GM18867 (cell line): Measurements from ENCODE around the gene EFHC2.
A peak's percentile ranks its signal among the peaks of the same experiment; 100 is the strongest.
"Not testable (repeated sequence)": the region's sequence is repeated elsewhere in the genome, so short reads cannot be mapped to it uniquely, and the experiment has no call there.

ENCODE experiments used
- ATAC-seq: cut with Tn5 transposase; IDR thresholded peaks from one replicate; pipeline ENCODE4 v1.9.1; 2021; ENCODE audit warnings: mild to moderate bottlenecking, moderate library complexity; ENCODE audit not compliant: unreplicated experiment

Gene EFHC2

DNA sequence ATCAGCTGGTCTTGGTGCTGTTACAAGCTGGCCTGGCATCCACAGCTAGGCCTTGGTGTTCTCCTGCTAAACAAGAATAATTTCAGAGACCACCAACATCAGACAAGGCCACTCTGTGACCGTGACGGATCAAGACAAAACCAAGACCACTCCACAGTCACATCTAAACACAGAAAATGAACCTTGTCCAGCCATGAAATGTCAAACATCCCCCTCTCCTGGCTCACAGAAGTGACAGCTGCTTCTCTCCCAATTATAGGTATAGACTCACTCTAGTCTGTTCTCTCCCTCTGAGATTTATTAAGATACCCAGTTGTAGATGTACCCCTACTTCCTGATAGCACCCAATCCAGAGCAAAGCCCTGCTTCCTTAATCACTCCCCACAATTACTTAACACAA, 40.4 kb downstream of the EFHC2 start:
- ATAC-seq: no peak

DNA sequence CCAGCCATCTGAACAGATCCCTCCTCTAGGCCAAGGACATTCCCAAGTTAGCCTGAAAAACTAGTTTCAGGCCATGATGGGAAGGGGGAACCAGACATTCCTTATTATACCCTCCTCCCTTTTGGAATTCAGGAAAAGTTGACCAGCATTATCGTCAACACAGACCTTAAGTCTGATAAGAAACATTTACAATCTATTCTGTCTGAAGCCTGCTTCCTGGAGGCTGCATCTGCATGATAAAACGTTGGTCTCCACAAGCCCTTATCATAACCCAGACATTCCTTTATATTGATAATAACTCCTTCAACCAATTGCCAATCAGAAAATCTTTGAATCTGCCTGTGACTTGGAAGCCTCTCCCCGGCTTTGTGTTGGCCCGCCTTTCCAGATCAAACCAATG, 44.3 kb downstream of the EFHC2 start:
- no peak for ATAC-seq

DNA sequence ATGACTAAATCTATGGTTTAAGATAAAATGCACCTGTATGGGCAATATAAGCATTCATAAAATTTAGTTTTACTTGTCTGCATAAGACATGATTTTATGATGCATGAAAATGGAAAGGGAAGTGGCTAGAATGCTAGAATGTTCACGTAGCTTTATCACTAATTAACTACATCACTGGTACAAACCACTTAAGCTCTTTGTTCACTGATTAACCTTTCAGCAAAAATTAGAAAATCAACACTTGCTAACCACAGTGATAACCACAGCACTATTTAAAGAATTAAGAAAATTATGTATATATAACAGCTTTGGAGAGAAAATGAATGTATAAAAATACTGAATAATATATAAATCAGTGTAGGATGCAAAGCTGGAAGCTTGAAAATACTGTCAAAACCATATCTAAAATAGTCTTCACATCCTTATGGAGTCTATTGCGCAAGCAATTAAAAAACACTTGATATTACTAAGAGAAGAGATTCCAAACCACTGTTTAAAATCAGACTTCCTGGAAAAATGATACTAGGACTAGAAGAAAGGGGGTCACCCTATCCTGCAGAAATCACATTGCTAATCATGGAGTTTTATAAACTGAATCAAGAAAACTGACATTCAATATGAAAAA, 51.9 kb downstream of the EFHC2 start:
- ATAC-seq: peak; percentile 80

GRCh38 chrX:44290718-44291117, 52.8 kb downstream of the EFHC2 start:
- no peak for ATAC-seq

GRCh38 chrX:44282753-44283152, 60.7 kb downstream of the EFHC2 start:
- ATAC-seq: no peak

DNA sequence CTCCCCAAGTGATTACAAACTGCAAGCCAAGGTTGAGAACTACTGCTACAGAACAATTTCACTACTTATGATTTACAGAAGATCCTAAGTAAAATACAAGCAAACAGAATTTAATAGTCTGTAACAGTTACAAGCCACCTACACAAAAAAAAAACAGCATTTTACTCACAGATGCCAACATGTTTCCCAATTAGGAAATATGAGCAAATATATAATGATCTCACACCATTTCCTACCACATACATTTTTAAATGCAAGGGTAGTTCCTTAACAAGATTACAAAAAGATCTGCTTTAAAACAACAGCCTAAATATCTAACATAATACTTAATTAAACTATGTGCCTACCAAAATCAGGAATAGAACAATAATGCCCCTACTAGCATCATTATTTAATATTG, 63.4 kb downstream of the EFHC2 start:
- ATAC-seq: no peak

- no peak for ATAC-seq
Observed at GRCh38 chrX:44274096-44274495, 69.4 kb downstream of the EFHC2 start.

DNA sequence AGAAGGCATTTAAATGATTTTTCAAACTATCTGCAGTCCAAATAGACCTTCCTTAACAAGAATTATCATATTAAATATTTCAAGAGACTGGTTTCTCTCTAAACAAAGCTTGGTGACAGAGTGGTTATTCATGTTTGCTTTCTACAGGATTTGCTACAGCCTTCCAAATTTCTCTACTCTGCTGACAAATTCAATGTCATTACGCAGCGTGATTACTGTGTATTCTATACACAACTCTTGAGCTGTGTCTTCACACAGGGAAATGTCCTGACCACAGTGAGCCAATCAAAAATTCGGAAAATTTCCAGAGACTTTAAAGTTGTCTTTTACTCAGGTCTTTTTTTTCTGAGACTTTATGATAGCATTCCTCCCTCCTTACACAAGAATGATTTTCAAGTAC, 75.6 kb downstream of the EFHC2 start:
- no peak for ATAC-seq

DNA sequence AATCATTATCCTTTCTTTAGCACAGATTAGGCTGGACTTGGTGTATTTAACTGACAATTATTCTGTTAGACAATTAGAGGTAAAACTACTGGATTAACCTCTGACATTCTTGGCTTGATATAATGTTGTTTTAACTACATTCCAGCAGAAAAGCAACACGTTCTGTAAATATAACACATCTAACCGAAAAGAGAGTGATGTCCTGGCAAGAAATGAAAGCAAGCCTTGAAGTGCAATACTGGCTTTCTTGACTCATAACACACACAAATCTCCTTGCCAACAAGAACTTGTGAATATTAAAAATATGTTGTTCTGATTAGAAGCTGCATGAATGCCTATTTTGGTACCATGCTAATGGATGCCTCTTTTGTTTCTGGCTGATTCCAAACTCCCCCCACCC, 76.4 kb downstream of the EFHC2 start:
- no peak for ATAC-seq

DNA sequence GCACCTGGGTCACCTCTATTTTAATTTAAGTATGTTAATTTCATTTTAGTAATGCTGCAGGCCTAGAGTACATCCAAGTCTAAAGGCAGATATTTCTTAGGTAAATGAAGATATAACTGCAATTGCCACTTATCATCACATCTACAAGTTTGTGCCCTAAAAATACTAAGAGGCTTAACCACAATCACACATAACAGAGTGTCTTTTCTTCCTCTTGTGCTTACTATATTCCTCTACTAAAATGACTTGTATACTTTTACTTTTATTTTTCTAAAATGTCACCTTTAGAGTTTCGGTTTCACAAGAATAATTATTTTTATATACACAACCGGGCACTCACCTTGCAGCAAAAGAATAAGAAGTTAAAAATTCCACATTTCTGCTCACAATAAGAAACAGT, 77.9 kb downstream of the EFHC2 start:
- peak; percentile 73 for ATAC-seq

GRCh38 chrX:44264936-44265335, 78.5 kb downstream of the EFHC2 start:
- ATAC-seq: no peak

- ATAC-seq: no peak
Observed at GRCh38 chrX:44261286-44261685, 82.2 kb downstream of the EFHC2 start.

GRCh38 chrX:44260609-44261008, 82.9 kb downstream of the EFHC2 start:
- no peak for ATAC-seq

GRCh38 chrX:44255742-44256141, 87.7 kb downstream of the EFHC2 start:
- ATAC-seq: not testable (repeated sequence)

GRCh38 chrX:44253575-44253942, 89.9 kb downstream of the EFHC2 start:
- ATAC-seq: no peak

- peak; percentile 93 for ATAC-seq
Observed at GRCh38 chrX:44252688-44253574, 90.5 kb downstream of the EFHC2 start.

- no peak for ATAC-seq
Observed at GRCh38 chrX:44247468-44247867, 96.0 kb downstream of the EFHC2 start.

DNA sequence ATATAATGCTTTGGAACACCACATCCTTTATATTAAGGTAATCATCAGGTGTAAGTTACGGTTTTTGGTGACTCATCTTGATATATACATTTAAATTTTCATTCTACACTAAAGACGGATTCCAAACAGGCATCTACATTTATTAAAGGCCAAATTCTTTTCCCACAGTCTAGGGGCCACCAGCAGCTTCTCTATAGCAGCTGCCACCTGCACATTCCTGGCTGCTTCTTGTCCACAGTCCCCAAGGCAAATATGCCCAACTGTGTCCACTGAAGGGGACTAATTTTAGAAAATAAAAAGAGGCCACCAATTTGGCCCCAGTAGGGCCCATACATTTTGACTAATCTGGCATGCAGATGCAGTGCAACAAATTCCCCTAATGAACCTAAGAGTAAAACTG, 96.6 kb downstream of the EFHC2 start:
- ATAC-seq: no peak

DNA sequence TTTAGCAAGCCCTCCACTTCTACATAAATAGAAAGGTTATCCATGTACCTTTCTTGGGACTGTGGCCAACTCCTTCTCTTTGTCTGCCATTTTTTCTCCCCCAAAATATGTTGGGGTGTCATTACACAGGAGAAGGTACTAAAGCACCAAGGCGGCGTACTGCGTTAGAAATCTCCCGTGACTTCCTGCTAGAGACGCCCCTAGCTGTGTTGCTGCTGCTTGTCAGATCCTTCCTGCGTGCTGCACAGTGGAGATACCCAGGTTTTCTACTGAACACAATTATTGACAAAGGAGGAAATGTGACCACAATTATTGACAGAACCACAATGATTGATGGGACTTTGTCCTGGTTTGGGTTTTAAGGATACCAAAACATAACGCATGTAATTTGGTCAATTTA, 97.7 kb downstream of the EFHC2 start:
- no peak for ATAC-seq

DNA sequence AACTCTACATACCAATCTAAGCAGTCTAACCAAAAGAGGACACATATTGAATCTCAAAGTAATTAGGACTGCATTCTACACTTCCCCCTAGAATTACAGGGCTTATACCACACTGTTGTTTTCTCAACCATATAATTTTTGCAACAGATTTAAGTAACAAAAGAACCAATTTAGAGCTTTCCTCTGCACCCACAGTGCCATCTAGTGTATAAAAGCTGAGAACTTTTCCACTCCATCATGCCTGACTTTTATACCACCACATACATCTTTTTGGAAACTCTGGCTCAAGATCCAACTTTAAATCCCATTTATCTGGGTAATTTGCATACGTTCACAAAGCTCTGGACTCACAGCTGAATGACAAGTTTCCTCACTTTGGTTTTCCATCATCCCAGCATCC, 99.5 kb downstream of the EFHC2 start:
- no peak for ATAC-seq

DNA sequence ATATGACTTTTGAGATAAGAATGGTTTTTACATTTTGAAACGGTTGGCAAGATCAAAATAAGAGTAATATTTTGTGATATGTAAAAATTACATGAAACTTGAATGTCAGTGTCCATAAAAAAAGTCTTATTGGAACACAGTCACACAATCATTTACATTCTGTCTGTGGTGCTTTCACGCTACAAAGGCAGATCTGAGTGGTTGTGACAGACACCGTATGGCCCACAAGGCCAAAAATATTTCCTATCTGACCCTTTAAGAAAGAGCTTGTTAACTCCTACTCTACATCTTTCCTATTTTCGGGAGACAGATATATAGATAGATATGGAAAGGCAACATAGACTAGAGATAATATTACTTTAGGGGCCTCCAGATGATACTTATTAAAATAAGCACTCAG, 101.9 kb downstream of the EFHC2 start:
- no peak for ATAC-seq

DNA sequence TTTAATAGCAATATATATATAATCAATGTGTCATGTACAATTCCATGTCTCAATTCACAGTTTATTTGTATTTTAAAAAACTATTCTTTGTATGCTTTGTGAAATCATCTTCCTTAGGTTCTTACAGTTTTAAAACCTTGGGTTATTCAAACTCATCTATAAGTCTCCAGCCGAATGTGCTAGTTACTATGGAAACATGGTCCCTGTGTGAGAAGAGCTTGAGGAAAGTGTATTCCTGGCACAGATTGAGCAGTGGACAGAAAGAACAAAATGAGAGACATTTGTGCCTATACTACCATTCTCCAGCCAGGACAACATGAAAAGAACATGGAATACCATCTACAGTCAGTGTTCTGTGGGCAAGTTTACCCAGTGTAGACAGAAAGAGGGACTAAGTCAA, 103.4 kb downstream of the EFHC2 start:
- ATAC-seq: no peak

DNA sequence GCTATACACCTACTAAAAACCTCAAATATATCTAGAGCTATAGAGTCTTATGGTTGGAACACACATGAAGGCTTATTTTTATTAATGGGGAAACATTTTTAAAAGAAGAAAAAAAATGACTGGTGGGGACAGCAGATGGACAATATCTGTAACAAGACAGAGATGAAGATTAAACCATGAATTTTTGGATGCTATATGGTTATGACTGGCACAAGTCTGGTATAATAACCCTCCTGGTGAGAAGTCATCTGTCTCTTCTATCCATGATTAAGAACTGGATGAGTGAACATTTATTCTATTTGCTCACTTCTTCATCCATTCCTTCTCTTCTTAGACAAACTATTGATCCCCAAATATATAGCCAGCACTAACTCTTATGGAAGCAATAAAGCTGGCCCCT, 104.4 kb downstream of the EFHC2 start:
- ATAC-seq: no peak
